Measurements from ENCODE around the gene GIN1.
A peak's percentile ranks its signal among the peaks of the same experiment; 100 is the strongest.
"Not testable (repeated sequence)": the region's sequence is repeated elsewhere in the genome, so short reads cannot be mapped to it uniquely, and the experiment has no call there.

GIN1 gene

GRCh38 chr5:103108086-103108485, 11.9 kb downstream of the GIN1 start:
- no peak for DNase-seq

GRCh38 chr5:103102234-103102633, 17.7 kb downstream of the GIN1 start:
- DNase-seq: no peak

GRCh38 chr5:103101079-103101750, 18.7 kb downstream of the GIN1 start:
- DNase-seq: no peak

GRCh38 chr5:103098993-103099392, 20.9 kb downstream of the GIN1 start:
- no peak for DNase-seq

GRCh38 chr5:103094737-103095136, 25.2 kb downstream of the GIN1 start:
- DNase-seq: no peak

- no peak for DNase-seq
Observed at GRCh38 chr5:103093727-103094126, 26.2 kb downstream of the GIN1 start.

- DNase-seq: no peak
Observed at GRCh38 chr5:103092676-103093075, 27.3 kb downstream of the GIN1 start.

- DNase-seq: no peak
Observed at GRCh38 chr5:103090791-103091190, 29.1 kb downstream of the GIN1 start.

- DNase-seq: no peak
Observed at GRCh38 chr5:103089272-103089671, 30.7 kb downstream of the GIN1 start.

GRCh38 chr5:103086547-103086946, 33.4 kb downstream of the GIN1 start:
- no peak for DNase-seq

- no peak for DNase-seq
Observed at GRCh38 chr5:103079796-103080195, 40.1 kb downstream of the GIN1 start.

- DNase-seq: no peak
Observed at GRCh38 chr5:103075442-103075841, 44.5 kb downstream of the GIN1 start.

- DNase-seq: not testable (repeated sequence)
Observed at GRCh38 chr5:103073500-103073899, 46.4 kb downstream of the GIN1 start.

- DNase-seq: no peak
Observed at GRCh38 chr5:103066326-103066725, 53.6 kb downstream of the GIN1 start.

- no peak for DNase-seq
Observed at GRCh38 chr5:103060424-103060954, 59.4 kb downstream of the GIN1 start.

GRCh38 chr5:103059525-103059924, 60.4 kb downstream of the GIN1 start:
- no peak for DNase-seq

GRCh38 chr5:103057208-103058130, 62.5 kb downstream of the GIN1 start:
- no peak for DNase-seq

GRCh38 chr5:103046706-103047105, 73.2 kb downstream of the GIN1 start:
- DNase-seq: not testable (repeated sequence)

GRCh38 chr5:103041071-103041676, 78.8 kb downstream of the GIN1 start:
- DNase-seq: peak in 1 of 2 experiments; percentile 13

GRCh38 chr5:103037673-103038455, 82.1 kb downstream of the GIN1 start:
- no peak for DNase-seq

- no peak for DNase-seq
Observed at GRCh38 chr5:103036601-103037000, 83.3 kb downstream of the GIN1 start.
